CD14-positive monocyte (primary cell): Measurements from ENCODE around the gene IFFO2. TPM values are rescaled to one million over a fixed set of nuclear protein-coding genes. Genes with fewer than 3 reads are reported as not detected.

Experiments
- DNase-seq, 3 donors: peaks; one replicate each; pipeline ENCODE4 v3.0.0-alpha.2; 2011 to 2022
- H2AFZ ChIP-seq: 2 replicates; pipeline ENCODE4 v1.6.0; 2012; ENCODE audit warnings: mild to moderate bottlenecking, low read depth, low read length, inconsistent platforms; ENCODE audit not compliant: insufficient read depth, poor library complexity, severe bottlenecking
- H3K27ac ChIP-seq, 2 donors: 1 replicate in 1 of 2; 2 replicates in 1 of 2; pipeline ENCODE4 v1.5.1; 2012 to 2013; ENCODE audit warnings: low read length in 2 of 2, control low read depth in 1 of 2, inconsistent platforms in 1 of 2, low read depth in 1 of 2, mild to moderate bottlenecking in 1 of 2
- H3K27me3 ChIP-seq, 2 donors: one replicate each; pipeline versions ENCODE4 v1.6.0 to v1.6.1; 2011 to 2013; ENCODE audit warnings: low read length in 2 of 2; ENCODE audit not compliant: control insufficient read depth in 2 of 2, insufficient read depth in 2 of 2
- H3K36me3 ChIP-seq, 2 donors: replicated peaks in 1 of 2; 1 replicate in 1 of 2; 2 replicates in 1 of 2; pipeline versions ENCODE4 v1.5.1 to v1.6.1; 2012 to 2013; ENCODE audit warnings: low read length in 2 of 2, control low read depth in 1 of 2, inconsistent platforms in 1 of 2, mild to moderate bottlenecking in 1 of 2; ENCODE audit not compliant: insufficient read depth in 2 of 2, control insufficient read depth in 1 of 2
- H3K4me1 ChIP-seq, 2 donors: 1 replicate in 1 of 2; 2 replicates in 1 of 2; pipeline versions ENCODE4 v1.5.1 to v1.6.1; 2012 to 2013; ENCODE audit warnings: low read length in 2 of 2, control low read depth in 1 of 2, inconsistent platforms in 1 of 2, mild to moderate bottlenecking in 1 of 2, moderate library complexity in 1 of 2; ENCODE audit not compliant: insufficient read depth in 2 of 2, control insufficient read depth in 1 of 2
- H3K4me2 ChIP-seq: replicated peaks from 2 replicates; pipeline ENCODE3; 2012; ENCODE audit warnings: low read length, moderate library complexity, mild to moderate bottlenecking; ENCODE audit not compliant: poor library complexity, severe bottlenecking; ENCODE audit errors: extremely low read depth
- H3K4me3 ChIP-seq, 3 experiments: fragments of 200-600 bp in 1 of 3; sonication (generic) in 1 of 3; replicated peaks in 1 of 3; 1 replicate in 2 of 3; 2 replicates in 1 of 3; pipeline ENCODE4 v1.5.1; 2011 to 2013; ENCODE audit warnings: low read length in 3 of 3, mild to moderate bottlenecking in 3 of 3, control low read depth in 2 of 3, low read depth in 2 of 3, inconsistent platforms in 1 of 3, moderate library complexity in 1 of 3
- H3K79me2 ChIP-seq: 2 replicates; pipeline ENCODE4 v1.6.0; 2012; ENCODE audit warnings: mild to moderate bottlenecking, control low read depth, inconsistent platforms, low read length, moderate library complexity; ENCODE audit not compliant: insufficient read depth
- H3K9ac ChIP-seq: 2 replicates; pipeline ENCODE4 v1.6.0; 2017; ENCODE audit warnings: low read length, mild to moderate bottlenecking; ENCODE audit not compliant: insufficient read depth, poor library complexity, severe bottlenecking
- H3K9me3 ChIP-seq, 2 donors: replicated peaks in 1 of 2; 1 replicate in 1 of 2; 2 replicates in 1 of 2; pipeline versions ENCODE4 v1.5.1 to v1.6.1; 2012 to 2013; ENCODE audit warnings: low read length in 2 of 2, control low read depth in 1 of 2; ENCODE audit not compliant: control insufficient read depth in 1 of 2, insufficient read depth in 1 of 2
- H4K20me1 ChIP-seq: 2 replicates; pipeline ENCODE4 v1.6.0; 2012; ENCODE audit warnings: mild to moderate bottlenecking, low read length, control low read depth, moderate library complexity; ENCODE audit not compliant: insufficient read depth
- H3K27ac Mint-ChIP-seq, 7 donors: one replicate each; pipeline ENCODE4 v1.8.0; 2020; ENCODE audit warnings: mild to moderate bottlenecking in 7 of 7, mixed read lengths in 7 of 7, moderate library complexity in 6 of 7, inconsistent platforms in 2 of 7
- H3K27me3 Mint-ChIP-seq, 3 donors: one replicate each; pipeline ENCODE4 v1.8.0; 2021 to 2022; ENCODE audit warnings: low read depth in 3 of 3, mild to moderate bottlenecking in 3 of 3, mixed read lengths in 3 of 3, moderate library complexity in 3 of 3, inconsistent platforms in 1 of 3
- H3K36me3 Mint-ChIP-seq, 2 donors: one replicate each; pipeline ENCODE4 v1.8.0; 2020; ENCODE audit warnings: mixed read lengths in 2 of 2, inconsistent platforms in 1 of 2, mild to moderate bottlenecking in 1 of 2
- H3K4me1 Mint-ChIP-seq: one replicate; pipeline ENCODE4 v1.8.0; 2020; ENCODE audit warnings: mild to moderate bottlenecking, mixed read lengths
- H3K4me3 Mint-ChIP-seq, 2 donors: one replicate each; pipeline ENCODE4 v1.8.0; 2020; ENCODE audit warnings: mild to moderate bottlenecking in 2 of 2, mixed read lengths in 2 of 2, moderate library complexity in 1 of 2
- H3K9me3 Mint-ChIP-seq, 7 donors: one replicate each; pipeline ENCODE4 v1.8.0; 2020 to 2022; ENCODE audit warnings: mixed read lengths in 7 of 7, mild to moderate bottlenecking in 6 of 7, moderate library complexity in 6 of 7, inconsistent platforms in 2 of 7
- CTCF ChIP-seq: fragments of 200-600 bp; IDR thresholded peaks from one replicate; pipeline ENCODE4 v1.8.0; 2022; ENCODE audit warnings: antibody characterized with exemption, mild to moderate bottlenecking
- WGBS: methylation state at CpG from one replicate; pipeline ENCODE4 v1.1.5; 2013; ENCODE audit warnings: missing lambda C conversion rate; ENCODE audit not compliant: insufficient coverage; 5-methylcytosine and 5-hydroxymethylcytosine counted together
- intact Hi-C, 2 donors: fragments of 100-400 bp; cut with micrococcal nuclease; formaldehyde crosslinking; loops; one replicate each; pipeline versions ENCODE4 v1.15.0 to v1.15.1; 2023
- polyA plus RNA-seq, 3 donors: library from polyadenylated mRNA; depleted of rRNA in 1 of 3; unstranded in 2 of 3; stranded (reverse) in 1 of 3; fragments of 300-500 nt in 2 of 3; fragments of >200 nt in 1 of 3; fragmentation: Illumina TruSeq in 2 of 3; gene quantifications; 1 replicate in 2 of 3; 2 replicates in 1 of 3; pipeline ENCODE4 v1.2.3, GENCODE V29; 2012 to 2021

Gene IFFO2
- polyA plus RNA-seq, 3 donors, result 0.78 to 17.5 (median 0.94) TPM

- H3K27me3 Mint-ChIP-seq, result peaks cover 12 to 25% (median 20%) of the 10 kb centered on the region in 3 donors
These were observed 90.2 kb downstream of the IFFO2 start for GRCh38 chr1:18866314-18866713.

GRCh38 chr1:18865176-18865575, 91.3 kb downstream of the IFFO2 start:
- Histone ChIP-seq H3K27ac (no peak overlapping the region), H3K9me3 (no peaks in the 10 kb centered on the region), H3K9ac (no peak overlapping the region), H3K36me3 (no peaks in the 10 kb centered on the region), H4K20me1 (no peaks in the 10 kb centered on the region), H3K4me2 (no peak overlapping the region), H3K4me3 (no peak overlapping the region), H3K4me1 (no peaks in the 10 kb centered on the region), H2AFZ (no peak overlapping the region), H3K27me3 (no peaks in the 10 kb centered on the region), H3K79me2 (no peaks in the 10 kb centered on the region)
- H3K4me1 Mint-ChIP-seq, result no peaks in the 10 kb centered on the region
- no peak for DNase-seq
- no peak overlapping the region for H3K4me3 Mint-ChIP-seq
- peaks cover 12 to 25% (median 23%) of the 10 kb centered on the region in 3 donors for H3K27me3 Mint-ChIP-seq
- intact Hi-C loops, result no loop called here
- peaks cover 0 to 2% (median 0%) of the 10 kb centered on the region in 7 donors for H3K9me3 Mint-ChIP-seq
- 80% methylated on average over 5 of the region's 9 CpGs for WGBS
- no peak overlapping the region for H3K27ac Mint-ChIP-seq
- no peak for TF ChIP-seq CTCF
- no peaks in the 10 kb centered on the region for H3K36me3 Mint-ChIP-seq

More at GRCh38 chr1:18866314-18866713, 90.2 kb downstream of the IFFO2 start:
- intact Hi-C loops, result no loop called here
- Mint-ChIP-seq H3K4me3 (no peak overlapping the region), H3K4me1 (peaks cover 5% of the 10 kb centered on the region), H3K9me3 (peaks cover 0 to 2% (median 0%) of the 10 kb centered on the region in 7 donors), H3K36me3 (no peaks in the 10 kb centered on the region), H3K27ac (no peak overlapping the region)
- no peak for DNase-seq
- Histone ChIP-seq H3K4me1 (no peaks in the 10 kb centered on the region), H3K4me2 (no peak overlapping the region), H3K79me2 (no peaks in the 10 kb centered on the region), H2AFZ (no peak overlapping the region), H3K9me3 (no peaks in the 10 kb centered on the region), H3K4me3 (no peak overlapping the region), H4K20me1 (no peaks in the 10 kb centered on the region), H3K36me3 (no peaks in the 10 kb centered on the region), H3K27me3 (no peaks in the 10 kb centered on the region), H3K9ac (no peak overlapping the region), H3K27ac (no peak overlapping the region)
- 85% methylated on average over 4 of the region's 6 CpGs for WGBS
- TF ChIP-seq CTCF, result no peak
